NCI-H1694 treated with DMSO at 0.1 percent for 48 hours (cell line): ENCODE measurements around the gene CDC42SE2.

Experiments used
- DNase-seq: peaks from one replicate; lab custom pipeline; 2025; lab: John Stamatoyannopoulos, UW

CDC42SE2 gene

DNA sequence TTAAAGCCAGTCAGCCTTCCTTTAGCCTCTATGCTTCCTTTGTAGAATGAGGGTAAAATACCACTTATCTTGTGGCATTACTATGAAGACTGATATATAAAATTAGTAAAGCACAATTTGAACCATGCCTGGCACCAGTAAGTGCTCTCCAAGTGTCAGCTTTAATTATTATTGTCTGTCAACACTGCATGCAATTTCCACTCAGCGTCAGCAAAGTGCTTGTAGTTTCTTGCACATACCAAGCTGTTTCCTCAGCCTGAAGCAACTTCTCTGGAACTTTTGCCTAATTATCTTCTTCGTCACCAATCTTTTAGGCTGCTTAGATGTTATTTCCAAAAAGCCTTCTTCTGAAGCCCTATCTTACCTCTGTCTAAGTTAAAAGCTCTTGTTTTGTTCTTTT lies 177.3 kb downstream of the CDC42SE2 start:
- no peak for DNase-seq
